Adrenal gland (tissue), 12 donors: ENCODE results near the gene MAML2. TPM values are rescaled to one million over a fixed set of nuclear protein-coding genes. Genes with fewer than 3 reads are reported as not detected.

Source experiments
- DNase-seq, 7 donors: peaks; one replicate each; pipeline ENCODE4 v3.0.0-alpha.2; 2019 to 2020
- H3K27ac ChIP-seq, 5 donors: fragments of 200-600 bp; sonication (generic) in 4 of 5; 1 replicate in 3 of 5; 2 replicates in 2 of 5; pipeline versions ENCODE4 v1.5.1 to v1.8.0; 2016 to 2020; ENCODE audit warnings: mild to moderate bottlenecking in 1 of 5
- H3K27me3 ChIP-seq: fragments of 200-600 bp; 2 replicates; pipeline ENCODE4 v1.8.0; 2021
- H3K36me3 ChIP-seq, 2 donors: fragments of 200-600 bp; replicated peaks in 1 of 2; 1 replicate in 1 of 2; 2 replicates in 1 of 2; pipeline versions ENCODE4 v1.5.1 to v1.8.0; 2018 to 2022
- H3K4me1 ChIP-seq, 2 donors: fragments of 200-600 bp; replicated peaks in 1 of 2; 1 replicate in 1 of 2; 2 replicates in 1 of 2; pipeline versions ENCODE4 v1.5.1 to v1.8.0; 2018 to 2021
- H3K4me3 ChIP-seq, 4 donors: fragments of 200-600 bp; sonication (generic) in 3 of 4; one replicate each; pipeline ENCODE4 v1.5.1; 2016 to 2018
- H3K9me3 ChIP-seq, 3 donors: fragments of 200-600 bp; sonication (generic) in 1 of 3; replicated peaks in 1 of 3; 1 replicate in 2 of 3; 2 replicates in 1 of 3; pipeline versions ENCODE4 v1.5.1 to v1.8.0; 2016 to 2021
- CTCF ChIP-seq, 6 experiments: fragments of 450-650 bp in 4 of 6; fragments of 200-600 bp in 2 of 6; sonication (generic) in 1 of 6; IDR thresholded peaks; 1 replicate in 5 of 6; 2 replicates in 1 of 6; pipeline versions ENCODE4 v1.5.1 to v1.8.0; 2016 to 2021; ENCODE audit warnings: antibody characterized with exemption in 6 of 6, mild to moderate bottlenecking in 2 of 6, moderate library complexity in 1 of 6
- POLR2A ChIP-seq, 2 donors: fragments of 450-650 bp; IDR thresholded peaks; one replicate each; pipeline ENCODE4 v1.6.1; 2017; ENCODE audit warnings: antibody characterized with exemption in 2 of 2, mild to moderate bottlenecking in 2 of 2, moderate library complexity in 1 of 2
- WGBS, 4 donors: extraction: QIAGEN DNeasy Blood & Tissue Kit in 2 of 4; methylation state at CpG; one replicate each; pipeline versions ENCODE4 v1.1.5 to v1.1.7; 2013 to 2017; 5-methylcytosine and 5-hydroxymethylcytosine counted together
- intact Hi-C, 2 donors: fragments of 100-400 bp; cut with DNase I; formaldehyde crosslinking; loops; one replicate each; pipeline versions ENCODE4 v1.14.1 to v1.15.0; 2022 to 2023
- polyA plus RNA-seq, 3 donors: library from polyadenylated mRNA; stranded (reverse); fragments of 200-250 nt in 2 of 3; fragments of 350-450 nt in 1 of 3; fragmentation: Illumina TruSeq in 1 of 3; extraction: RNeasy Lipid Tissue Mini Kit (QIAGEN cat#74804) in 1 of 3; gene quantifications; one replicate each; pipeline ENCODE4 v1.2.3, GENCODE V29; 2013 to 2014
- total RNA-seq, 9 donors: library from RNA; depleted of rRNA in 4 of 9; stranded (reverse); fragments of >200 nt in 4 of 9; fragments of 120-200 nt in 1 of 9; fragmentation: NEBNext Ultra II Directional in 1 of 9; extraction: Animal tissue kit (Norgen Biotek cat#: 25700) in 1 of 9; gene quantifications; one replicate each; pipeline versions ENCODE4 v1.1.0 to v1.2.4, GENCODE V29; 2013 to 2023
- donor health status: healthy with polysubstance abuse.
- donor health status: Bipolar disorder and iron deficiency.
- donor health status: DM: yes; HTN: yes; CAD: no.
- donor health status: DM: no; HTN: no; CAD: no.
- donor health status: DM: no; HTN: no; CAD: no.
- donor health status: DM: yes; HTN: yes; CAD: no.

Gene MAML2
- total and polyA plus RNA-seq, 12 donors = 1.4 to 19.4 (median 7.6) TPM

DNA sequence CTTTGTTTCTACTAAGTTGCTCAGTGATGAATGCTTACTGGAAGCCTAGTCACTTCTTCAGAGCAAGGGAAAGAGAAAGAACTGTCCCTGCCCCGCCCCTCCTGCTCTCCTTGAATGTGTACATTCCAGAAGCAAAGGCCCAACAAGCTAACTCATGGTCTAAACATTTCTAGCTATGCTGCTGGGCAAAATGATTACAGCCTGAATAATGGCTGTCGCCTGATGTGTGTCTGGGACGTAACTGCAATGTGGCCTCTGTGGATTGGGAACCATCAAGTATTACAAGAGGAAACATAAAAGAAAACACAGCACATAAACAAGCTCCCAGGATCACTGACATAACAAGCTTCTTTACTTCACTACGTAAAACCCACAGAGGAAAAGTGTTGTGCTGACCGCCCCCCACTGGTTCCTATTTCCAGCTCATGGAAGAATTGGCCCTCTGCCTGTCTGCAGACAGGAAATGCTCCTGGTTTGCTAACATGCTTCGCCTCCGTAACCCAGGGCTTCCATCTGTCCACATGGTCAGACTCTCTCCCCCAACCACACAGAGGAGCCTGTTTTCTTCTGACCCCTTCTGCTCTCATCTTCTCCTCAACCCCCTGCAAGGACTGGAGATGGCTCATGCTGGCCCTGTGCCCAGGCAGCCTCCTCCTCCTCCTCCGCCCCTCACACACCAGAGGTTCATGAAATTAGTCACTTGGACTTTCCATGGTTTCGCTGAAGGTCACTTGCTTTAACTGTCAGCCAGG is 187.2 kb downstream of the MAML2 start:
- intact Hi-C loops = no loop called here
- Histone ChIP-seq H3K4me3 (peak overlapping the region in 1 of 4 donors; percentile 25), H3K27ac (peak overlapping the region; percentile 19 to 95 (median 78)), H3K4me1 (peaks cover 16 to 39% of the 10 kb centered on the region in 2 donors), H3K9me3 (no peaks in the 10 kb centered on the region), H3K36me3 (no peaks in the 10 kb centered on the region), H3K27me3 (no peaks in the 10 kb centered on the region)
- peak; percentile 81 to 93 (median 89) for DNase-seq
- TF ChIP-seq CTCF (IDR thresholded peaks at IDR 0.05) (peak in 3 of 6 experiments; percentile 12 to 39 (median 36)), POLR2A (IDR thresholded peaks at IDR 0.05) (no peak)
- 31 to 46% (median 40%) methylated on average over 9 of the region's 9 CpGs for WGBS, 4 donors

DNA sequence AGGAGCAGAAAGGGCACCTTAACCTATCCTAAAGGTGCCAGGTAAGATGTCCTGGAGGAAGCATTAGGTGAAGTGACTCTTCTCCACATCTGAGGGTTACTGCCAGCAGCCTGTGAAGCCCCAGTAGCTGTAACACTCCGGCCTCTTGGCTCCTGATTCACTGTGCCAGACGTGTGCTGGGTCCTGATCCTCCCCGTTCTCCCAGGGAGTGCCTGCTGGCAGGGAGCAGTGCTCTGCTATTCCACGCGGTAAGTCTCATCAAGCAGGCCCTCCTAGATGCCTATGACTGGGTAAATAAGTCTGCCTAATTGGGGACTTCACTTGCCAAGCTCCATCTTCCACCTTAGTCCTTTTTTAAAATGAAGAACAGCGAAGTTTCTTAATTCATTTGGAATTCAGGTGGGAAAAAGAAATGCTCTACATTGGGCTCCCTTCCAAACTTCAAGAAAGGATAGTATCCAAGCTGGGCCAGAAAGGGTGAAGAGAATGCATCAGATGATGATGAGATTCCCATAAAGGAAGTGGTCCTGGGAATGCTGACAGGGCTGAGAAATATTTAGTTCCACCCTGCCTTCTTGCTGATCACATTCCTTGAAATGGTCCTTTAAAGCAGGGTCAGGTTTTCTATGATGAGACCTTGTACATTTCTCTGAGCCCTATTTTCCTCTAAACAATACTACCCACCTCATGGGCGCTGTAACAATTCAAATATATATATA is 188.0 kb downstream of the MAML2 start:
- Histone ChIP-seq H3K27ac (peak overlapping the region in 3 of 5 donors; percentile 2 to 95 (median 86)), H3K4me3 (no peak overlapping the region), H3K9me3 (no peaks in the 10 kb centered on the region), H3K4me1 (peaks cover 16 to 39% of the 10 kb centered on the region in 2 donors), H3K27me3 (no peaks in the 10 kb centered on the region), H3K36me3 (no peaks in the 10 kb centered on the region)
- 75 to 89% (median 86%) methylated on average over 5 to 7 of the region's 7 CpGs for WGBS, 4 donors
- no peak for DNase-seq
- TF ChIP-seq CTCF (IDR thresholded peaks at IDR 0.05) (no peak), POLR2A (IDR thresholded peaks at IDR 0.05) (no peak)
- intact Hi-C loops = no loop called here

GRCh38 chr11:96152623-96153022 is 190.4 kb downstream of the MAML2 start:
- no peak for DNase-seq
- Histone ChIP-seq H3K36me3 (no peaks in the 10 kb centered on the region), H3K27ac (no peak overlapping the region), H3K27me3 (no peaks in the 10 kb centered on the region), H3K4me3 (no peak overlapping the region), H3K9me3 (no peaks in the 10 kb centered on the region), H3K4me1 (peaks cover 16 to 36% of the 10 kb centered on the region in 2 donors)
- 95 to 100% (median 98%) methylated on average over 1 of the region's 1 CpG for WGBS, 4 donors
- no peak for TF ChIP-seq POLR2A (IDR thresholded peaks at IDR 0.05)
- TF ChIP-seq CTCF (IDR thresholded peaks at IDR 0.05) = no peak
- intact Hi-C loops = no loop called here

- Histone ChIP-seq H3K4me3 (no peak overlapping the region), H3K9me3 (no peaks in the 10 kb centered on the region), H3K36me3 (no peaks in the 10 kb centered on the region), H3K4me1 (peaks cover 7 to 31% of the 10 kb centered on the region in 2 donors), H3K27ac (no peak overlapping the region), H3K27me3 (no peaks in the 10 kb centered on the region)
- intact Hi-C loops = no loop called here
- 88 to 100% (median 94%) methylated on average over 3 of the region's 3 CpGs for WGBS, 4 donors
- no peak for TF ChIP-seq POLR2A (IDR thresholded peaks at IDR 0.05)
- no peak for DNase-seq
Measured at GRCh38 chr11:96151501-96151900, 191.5 kb downstream of the MAML2 start.
